ENCODE results near the gene RAMP3.
A peak's percentile ranks its signal among the peaks of the same experiment; 100 is the strongest.
"Not testable (repeated sequence)": the region's sequence is repeated elsewhere in the genome, so short reads cannot be mapped to it uniquely, and the experiment has no call there.

The RAMP3 gene, protein sequence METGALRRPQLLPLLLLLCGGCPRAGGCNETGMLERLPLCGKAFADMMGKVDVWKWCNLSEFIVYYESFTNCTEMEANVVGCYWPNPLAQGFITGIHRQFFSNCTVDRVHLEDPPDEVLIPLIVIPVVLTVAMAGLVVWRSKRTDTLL

DNA sequence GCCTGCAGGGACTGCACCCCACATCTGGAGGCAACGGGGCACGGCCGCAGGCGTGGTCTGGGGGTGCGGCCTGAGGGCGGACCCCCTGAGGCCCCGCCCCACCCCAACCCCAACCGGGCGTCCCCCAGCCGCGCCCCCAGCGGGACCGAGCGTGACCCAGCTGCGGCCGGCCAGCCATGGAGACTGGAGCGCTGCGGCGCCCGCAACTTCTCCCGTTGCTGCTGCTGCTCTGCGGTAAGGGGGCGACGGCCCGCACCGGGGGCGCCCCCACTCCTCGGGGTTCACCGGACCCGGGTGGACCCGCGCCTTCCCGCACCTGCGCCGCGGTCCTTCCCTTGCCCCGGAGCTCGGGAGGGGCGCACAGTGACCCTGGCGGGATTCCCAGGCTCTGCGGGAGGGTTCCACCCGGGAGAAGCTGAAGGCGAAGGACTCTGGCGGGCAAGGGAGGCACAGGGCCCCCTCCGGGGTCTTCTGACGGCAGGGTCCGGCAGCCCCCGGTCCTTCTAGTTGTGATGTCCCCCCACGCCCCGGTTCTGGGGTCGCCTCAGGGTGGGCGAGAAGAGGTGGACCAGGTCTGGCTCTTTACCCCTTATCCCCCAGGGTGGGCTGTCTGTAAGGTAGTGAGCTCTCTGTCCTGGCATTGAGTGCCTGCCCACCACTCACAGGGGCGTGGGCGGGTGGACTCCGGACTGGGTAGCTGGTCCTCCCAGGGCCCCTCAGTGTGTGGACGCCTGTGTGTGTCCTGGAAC lies at the start of gene RAMP3:
Gene RAMP3 (plus strand): TSS at position 139 of the 749 bp plus-strand sequence. CDS start 38 bp downstream, at position 177.
- DNase-seq (ENCODE audit: low read depth in 2 of 2): no peak

DNA sequence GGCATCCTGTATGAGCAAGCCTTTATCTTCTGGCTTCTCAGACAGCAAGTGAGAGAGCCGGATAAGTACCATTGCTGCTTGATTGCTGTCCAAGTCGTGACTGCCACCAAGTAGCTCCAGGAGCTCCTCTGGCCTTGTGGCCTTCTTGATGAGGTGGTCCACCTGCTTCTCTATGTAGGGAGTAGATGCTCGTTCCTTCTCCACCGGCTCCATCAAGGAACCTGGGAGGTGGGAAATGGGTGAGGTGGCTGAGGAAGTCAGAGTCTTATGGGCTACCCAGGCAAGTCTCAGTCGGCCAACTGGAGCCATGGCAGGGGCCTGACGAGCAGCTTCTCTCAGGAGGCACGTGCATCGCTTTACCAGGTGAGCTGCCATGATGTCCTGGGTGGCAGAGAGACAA lies 48.7 kb upstream of the RAMP3 start:
- no peak for DNase-seq (ENCODE audit: low read depth in 2 of 2)

DNA sequence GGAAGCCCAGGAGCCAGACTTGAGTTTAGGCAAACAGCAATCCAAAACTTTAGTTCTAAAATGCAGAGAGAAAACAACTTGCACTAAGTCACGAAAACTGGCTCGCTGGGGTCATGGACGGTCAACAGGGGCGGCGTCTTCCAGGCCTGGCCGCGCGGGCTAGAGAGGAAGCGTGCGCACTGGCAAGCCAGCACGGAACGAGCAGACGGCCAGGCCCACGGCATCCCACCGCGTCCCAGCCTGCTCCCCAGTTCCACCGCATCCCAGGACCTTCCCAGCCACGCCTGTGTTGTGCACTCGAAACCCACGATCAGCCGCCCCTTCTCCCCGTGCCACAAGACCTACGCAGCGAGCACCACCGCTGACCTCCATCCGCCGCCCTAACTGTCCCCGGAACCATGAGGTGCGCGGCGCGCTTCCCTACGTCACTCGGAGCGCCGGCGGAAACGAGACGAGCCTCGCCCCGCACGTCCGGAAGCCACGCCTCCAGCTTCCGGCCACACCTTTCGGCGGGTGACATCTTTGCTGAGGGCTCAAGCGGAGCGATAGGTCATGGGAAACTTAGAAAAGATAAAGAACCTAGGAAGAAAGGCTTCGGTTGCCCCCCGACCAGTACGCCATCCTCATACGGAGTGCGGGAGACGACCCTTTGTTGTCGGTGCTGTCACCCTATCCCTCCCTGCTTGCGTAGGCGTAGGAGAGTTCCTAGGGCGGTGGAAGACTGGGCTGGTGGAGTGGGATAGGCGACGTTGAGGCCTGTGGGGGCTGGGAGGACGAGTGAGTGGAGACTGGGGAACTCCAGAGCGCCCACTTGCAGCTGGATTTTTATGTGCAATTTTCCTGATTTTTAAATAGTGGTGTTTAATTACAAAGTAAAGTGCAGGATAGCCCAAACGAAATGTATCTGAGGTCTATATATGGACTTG lies 46.0 kb upstream of the RAMP3 start, which contains the start of gene TBRG4:
Gene TBRG4 (minus strand): TSS at position 400 of the 926 bp plus-strand sequence. CDS start 2,460 bp downstream, outside the sequence.
- peak; percentile 89 to 94 for DNase-seq (ENCODE audit: low read depth in 2 of 2)

DNA sequence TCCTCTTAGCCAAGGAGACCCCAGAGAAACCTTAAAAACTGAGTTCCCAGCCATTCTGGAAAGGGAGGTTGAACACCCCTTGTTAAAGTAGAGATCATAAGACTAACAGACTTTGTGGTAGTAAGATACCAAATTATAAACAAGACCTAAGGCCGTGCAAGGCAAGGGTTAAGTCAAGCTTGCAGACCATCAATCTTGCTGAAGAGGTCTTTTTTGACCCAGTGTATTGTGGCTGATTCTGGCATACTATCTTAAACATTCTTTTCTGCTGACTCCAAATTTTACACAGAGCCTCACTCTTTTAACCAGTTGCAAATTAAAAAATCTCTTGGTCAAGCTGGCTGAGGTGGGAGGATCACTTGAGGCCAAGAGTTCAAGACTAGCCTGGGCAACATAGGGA lies 44.9 kb upstream of the RAMP3 start:
- DNase-seq (ENCODE audit: low read depth in 2 of 2): no peak

DNA sequence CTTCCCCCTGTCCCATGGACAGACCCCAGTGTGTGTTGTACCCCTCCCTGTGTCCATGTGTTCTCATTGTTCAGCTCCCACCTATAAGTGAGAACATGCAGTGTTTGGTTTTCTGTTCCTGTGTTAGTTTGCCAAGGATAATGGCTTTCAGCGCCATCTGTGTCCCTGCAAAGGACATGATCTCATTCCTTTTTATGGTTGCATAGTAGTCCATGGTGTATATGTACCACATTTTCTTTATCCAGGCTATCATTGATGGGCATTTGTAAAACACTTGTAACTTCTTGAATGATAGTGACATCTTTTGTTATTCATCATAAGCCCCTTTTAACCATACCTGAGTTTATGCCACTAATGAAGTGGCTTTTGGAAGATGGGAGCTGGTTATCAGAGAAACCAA lies 43.3 kb upstream of the RAMP3 start:
- DNase-seq (ENCODE audit: low read depth in 2 of 2): not testable (repeated sequence)

DNA sequence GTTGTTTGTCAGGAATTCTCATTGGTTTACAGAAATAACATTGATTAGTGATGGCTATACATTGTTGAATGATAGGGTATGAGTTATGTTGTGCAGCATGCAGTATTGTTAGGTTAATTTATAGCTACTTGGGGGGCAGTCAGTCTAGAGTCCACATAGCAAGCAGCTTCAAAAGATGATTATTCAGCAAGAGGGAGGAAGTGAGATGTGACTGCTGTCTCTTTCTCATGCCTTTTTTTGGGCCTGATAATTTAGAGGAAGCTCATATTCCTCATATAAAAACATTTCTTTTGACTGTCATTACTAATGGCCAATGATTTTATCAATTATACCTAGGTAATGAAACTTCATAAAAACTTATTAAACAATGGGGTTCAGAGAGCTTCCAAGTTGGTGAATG lies 42.7 kb upstream of the RAMP3 start:
- no peak for DNase-seq (ENCODE audit: low read depth in 2 of 2)

DNA sequence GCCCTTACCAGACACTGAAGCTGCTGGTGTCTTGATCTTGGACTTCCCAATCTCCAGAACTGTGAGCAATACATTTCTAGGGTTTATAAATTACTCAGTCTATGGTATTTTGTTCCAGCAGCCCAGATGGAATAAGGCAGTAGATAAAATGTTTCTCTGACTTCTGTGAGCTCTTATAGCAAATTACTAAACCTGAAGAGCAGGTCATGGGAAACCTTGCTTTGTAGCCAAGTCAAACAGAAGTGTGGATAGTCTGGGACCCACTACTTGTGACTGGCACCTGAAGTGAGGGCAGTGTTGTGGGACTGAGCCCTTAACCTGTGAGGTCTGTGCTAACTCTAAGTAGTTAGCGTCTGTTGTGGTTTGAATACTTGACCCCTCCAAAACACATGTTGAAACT lies 41.5 kb upstream of the RAMP3 start:
- DNase-seq (ENCODE audit: low read depth in 2 of 2): no peak

DNA sequence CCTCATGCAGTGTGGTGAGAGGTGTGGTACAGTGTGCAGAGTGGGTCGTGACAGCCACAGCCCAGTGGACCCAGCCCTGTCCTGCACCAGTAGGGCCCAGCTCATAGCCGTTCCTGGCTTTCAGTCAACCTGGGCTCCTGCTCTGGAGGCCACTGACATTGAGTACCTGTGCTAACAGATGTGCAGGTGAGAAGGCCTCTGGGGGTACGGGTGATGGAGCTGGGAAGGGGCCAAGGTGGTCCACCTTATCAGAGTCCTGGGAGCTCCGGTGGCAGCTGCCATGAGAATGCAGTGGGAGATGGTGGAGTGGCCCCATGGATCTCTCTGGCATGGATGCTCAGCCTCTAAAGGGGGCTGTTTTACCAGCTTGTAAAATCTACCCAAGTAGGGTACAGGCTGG lies 40.0 kb upstream of the RAMP3 start:
- DNase-seq (ENCODE audit: low read depth in 2 of 2): no peak

DNA sequence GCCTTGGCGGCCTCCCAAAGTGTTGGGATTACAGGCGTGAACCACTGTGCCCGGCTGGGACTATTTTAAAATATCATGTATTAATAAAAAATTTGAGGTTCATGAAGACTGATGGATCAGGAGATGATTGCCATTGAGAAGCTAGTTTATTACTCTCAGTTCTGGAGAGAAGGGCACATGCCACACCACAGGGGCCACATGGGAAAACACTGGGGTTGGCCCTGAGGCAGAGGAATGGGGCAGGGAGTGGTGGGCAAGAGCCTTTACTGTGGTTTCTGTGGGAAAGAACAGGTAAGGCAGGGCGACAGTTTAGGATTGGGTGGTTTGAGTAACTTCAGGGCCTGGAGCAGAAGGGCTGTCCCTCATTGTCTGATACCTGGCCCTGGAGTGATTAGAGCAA lies 39.3 kb upstream of the RAMP3 start:
- DNase-seq (ENCODE audit: low read depth in 2 of 2): no peak

DNA sequence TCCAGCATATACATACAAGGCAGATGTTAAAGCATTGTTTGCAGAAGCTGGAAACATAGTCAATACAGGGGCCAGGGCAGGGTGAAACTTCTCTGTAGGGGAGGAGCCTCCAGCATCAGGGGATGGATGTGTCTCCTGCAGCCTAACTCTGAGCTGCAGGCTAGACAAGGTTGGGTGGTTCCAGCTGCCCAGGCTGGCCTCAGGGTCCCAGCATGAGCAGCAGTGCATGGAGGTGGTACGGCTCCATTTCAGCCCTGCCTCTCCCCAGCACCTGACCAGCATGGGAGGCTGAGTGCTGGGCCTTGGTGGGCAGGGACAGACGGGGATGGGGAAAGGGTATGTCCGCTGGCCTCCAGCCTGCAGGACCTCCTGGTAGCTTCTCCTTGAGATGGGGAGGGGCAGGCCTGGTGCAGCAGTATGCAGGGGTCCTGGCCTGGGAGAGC lies 38.7 kb upstream of the RAMP3 start:
- no peak for DNase-seq (ENCODE audit: low read depth in 2 of 2)

DNA sequence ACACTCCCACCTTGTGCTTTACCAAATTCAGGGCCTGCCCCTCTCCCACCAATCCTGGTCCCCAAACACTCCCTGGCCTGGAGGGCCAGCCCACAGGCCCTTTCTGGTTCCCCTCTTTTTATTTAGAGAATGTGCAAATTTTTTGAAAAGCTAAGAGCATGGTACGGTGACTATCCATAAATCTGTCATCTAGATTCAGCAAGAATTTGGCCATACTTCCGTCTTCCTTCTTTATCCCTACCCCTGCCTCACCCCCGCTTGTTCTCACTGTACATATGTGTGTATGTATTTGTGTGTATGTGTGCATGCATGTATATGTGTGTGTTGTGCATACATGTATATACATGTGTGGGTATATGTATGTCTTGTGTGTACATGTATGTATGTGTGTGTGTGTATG lies 38.0 kb upstream of the RAMP3 start:
- DNase-seq (ENCODE audit: low read depth in 2 of 2): no peak

DNA sequence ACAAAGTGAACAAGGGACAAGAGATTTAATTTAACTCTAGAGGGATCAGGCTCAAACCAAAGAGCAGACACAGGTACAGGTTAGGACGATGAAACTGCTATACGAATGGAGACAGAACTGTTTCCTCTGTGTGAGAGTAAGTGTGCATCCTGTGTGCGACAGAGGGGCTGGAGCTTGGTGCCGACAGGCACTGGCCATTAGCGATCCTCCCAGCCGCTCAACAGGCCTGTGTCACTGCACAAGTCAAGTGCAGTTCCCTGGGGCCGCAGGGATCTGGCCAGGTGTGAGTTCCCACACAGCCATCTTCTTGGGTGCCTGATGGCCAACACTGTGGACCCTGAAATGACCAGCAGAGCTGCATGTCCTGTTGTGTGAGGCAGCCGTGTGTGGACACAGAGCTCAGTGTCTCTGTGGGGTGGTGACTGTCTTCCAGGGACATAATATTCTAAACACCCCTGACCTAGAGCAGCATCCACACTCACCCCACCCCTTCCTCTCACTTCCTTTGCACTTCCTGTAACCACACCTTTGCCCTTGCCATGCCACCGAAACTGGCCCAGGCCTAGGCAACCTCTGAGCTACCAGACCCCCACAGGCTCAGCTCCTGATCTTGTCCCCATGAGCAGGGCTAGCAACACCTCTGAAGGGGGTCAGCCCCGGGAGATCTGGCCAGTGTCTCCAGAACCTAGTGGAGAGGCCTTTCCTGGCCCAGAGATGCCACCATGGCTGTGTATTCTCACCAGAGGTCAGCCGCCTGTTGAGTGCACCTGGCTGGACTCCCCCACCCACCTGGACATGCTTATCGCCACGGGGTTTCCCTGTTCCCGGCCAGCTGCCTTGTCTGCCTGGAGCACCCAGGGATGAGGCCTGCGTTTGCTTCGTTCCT lies 34.4 kb upstream of the RAMP3 start:
- no peak for DNase-seq (ENCODE audit: low read depth in 2 of 2)

DNA sequence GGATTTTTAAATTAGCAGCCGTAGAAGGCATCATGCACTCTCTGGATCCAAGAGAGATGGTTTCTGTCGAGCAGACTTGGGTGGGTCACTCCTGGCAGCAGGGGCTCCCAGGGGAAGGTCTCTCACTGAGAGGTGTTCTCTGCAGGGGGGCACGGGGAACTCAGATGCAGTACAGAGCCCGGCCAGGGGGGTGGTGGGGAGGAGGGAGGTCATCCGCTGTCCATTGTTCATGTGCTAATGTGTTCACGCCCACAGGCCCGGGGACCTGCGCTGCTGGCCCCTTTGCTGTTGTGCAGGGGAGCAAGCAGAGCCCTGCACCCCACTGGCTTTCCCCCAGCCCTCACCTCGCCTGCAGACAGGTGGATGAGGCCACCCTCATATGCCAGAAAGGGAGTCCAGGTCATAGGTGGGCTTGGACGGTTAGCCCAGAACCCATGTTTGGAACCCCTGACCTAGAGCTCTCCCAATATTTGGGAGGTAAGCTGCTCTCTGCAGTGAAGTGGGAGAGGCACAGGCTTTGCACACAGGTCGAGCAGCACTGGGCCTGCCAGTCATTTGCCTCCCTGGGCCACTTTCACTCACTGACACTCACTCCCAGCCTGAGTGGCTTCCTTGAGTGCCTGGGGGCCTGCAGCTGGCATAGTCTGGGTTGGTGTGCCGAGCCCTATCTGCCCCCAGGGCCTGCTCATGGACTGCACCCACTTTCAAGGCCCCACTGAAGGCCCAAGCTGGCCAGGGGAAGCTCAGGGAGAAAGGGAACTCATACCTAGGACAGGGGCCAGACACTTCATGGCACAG lies 33.5 kb upstream of the RAMP3 start:
- DNase-seq (ENCODE audit: low read depth in 2 of 2): no peak

DNA sequence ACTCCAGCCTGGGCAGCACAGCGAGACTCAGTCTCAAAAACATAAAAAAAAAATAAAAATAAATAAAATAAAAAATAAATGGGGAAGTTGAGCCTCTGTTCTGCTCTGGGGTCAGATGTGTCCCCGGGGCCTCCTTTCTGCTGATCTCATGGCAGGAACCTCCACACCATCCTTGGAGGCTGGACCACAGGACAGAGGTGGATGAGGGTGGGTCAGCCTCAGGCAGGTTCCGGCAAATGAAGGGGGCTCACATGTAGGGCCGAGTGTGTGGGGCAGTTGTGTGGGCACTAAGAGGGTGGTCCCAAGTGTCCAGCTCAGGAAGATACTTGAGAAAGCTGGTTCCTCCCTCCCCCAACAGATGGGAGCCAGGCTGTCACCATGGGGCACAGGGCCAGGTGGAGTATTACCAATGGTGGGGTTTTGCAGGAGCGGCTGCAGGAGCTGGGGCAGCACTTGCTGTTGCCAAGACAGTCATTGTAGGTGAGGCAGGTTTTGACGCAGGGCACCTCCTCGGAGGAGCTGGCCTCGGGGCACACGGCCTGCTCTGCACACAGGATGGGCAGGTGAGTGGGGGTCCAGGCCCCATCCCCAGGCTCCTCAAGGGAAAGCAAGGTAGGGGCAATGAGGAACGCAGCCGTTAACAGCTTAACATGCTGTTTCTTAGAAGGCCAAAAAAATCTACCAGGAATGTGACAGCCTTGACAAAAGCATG lies 32.2 kb upstream of the RAMP3 start:
- DNase-seq (ENCODE audit: low read depth in 2 of 2): no peak

DNA sequence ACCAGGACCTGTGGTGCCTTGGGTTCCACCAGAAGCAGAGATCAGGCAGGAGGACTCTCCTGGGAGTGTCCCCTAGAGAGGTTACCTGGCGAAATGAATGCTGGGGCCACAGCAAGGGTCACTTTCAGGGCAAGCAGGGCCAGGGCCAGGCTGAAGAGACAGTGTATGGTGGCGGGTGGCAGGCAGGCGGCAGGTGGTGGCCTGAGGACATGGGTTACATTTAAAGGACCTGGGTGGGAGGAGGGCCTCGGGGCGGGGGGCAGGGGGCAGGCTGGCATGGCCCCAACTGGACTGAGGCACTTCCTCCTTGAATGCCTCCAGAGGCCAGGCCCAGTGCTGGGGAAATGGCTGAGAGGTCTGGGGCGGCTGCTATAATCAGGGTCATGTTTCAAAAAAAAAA lies 31.4 kb upstream of the RAMP3 start:
- DNase-seq (ENCODE audit: low read depth in 2 of 2): no peak

DNA sequence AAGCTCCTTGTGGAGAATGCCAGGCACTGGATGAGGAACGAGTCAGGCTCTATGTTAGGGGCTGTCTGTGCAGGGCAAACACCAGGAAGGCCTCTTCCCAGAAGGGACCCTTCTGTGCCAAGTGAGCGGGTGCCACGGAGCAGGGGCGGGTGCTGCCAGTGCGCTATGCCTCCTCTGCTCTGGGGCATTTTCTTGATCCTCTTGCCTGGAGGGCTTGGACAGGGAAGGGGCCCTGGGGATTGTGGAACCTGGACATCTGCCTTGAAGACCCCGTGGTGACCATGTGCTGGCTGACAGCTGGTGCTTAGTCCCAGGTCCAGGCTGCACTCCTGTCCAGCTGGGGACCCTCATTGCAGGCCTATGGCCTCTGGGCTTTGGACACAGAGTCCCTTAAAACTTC lies 30.7 kb upstream of the RAMP3 start:
- no peak for DNase-seq (ENCODE audit: low read depth in 2 of 2)

DNA sequence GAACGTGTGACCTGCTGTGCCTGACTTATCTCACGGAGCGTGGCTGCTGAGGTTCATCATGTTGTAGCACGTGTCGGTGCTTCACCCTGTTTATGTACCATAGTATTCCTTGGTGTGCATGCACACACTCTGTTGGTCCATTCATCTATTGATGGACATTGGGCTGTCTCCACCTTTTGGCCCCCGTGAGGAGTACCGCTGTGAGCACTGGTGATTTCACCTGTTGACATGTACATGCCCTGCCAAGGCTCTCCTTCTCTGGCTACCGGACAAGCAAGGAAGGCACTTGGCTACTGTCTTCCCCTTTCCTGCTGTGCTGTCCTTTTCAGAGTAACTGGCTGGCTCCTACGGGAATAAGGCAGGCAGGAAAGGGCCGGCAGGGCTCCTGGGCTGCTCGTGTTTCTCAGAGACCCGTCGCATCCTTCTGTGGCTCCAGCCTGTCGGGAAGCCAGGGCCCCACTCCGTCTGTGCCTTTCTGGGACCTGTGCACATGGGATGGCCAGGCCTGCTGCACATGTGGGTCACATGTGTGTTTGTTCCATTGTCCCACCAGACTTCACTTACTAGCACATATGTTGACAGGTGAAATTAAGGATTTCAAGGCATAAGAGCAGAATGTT lies 28.3 kb upstream of the RAMP3 start:
- no peak for DNase-seq (ENCODE audit: low read depth in 2 of 2)

DNA sequence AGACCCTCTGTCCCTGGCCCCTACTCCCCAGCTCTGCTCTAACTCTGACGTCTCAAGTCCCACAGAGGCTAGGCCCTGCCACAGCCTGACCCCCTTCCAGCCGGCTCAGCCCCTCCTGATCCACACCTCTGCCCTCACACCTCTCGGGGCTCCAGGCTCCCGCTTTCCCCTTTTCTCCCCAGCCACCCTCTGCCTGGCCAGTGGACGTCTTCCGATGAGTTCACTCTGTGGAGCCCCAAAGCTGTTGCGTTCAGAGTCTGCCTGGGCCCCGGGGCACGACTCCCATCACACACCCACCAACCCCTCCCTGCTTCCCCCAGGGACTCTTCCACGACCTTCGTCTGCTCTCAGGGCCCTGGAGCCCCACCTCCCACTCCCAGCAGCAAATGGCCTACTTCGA lies 27.7 kb upstream of the RAMP3 start:
- no peak for DNase-seq (ENCODE audit: low read depth in 2 of 2)

DNA sequence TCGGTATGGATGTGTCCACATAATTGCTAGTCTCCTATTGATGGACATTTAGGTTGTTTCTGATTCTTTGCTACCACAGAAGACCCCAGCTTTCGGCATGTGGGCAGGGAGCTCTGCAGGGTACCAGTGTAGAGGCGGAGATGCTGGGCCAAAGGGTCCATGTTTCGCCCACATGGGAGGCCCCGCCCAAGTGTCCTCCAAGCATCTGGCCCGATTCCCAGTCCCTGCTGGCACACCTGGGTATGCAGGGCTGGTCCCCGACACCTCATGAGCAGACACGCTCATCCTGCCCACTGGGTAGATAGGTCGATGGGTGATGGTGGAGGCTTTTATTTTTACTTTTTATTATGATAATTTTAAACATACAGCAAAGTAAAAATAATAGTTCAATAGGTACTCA lies 26.7 kb upstream of the RAMP3 start:
- no peak for DNase-seq (ENCODE audit: low read depth in 2 of 2)

DNA sequence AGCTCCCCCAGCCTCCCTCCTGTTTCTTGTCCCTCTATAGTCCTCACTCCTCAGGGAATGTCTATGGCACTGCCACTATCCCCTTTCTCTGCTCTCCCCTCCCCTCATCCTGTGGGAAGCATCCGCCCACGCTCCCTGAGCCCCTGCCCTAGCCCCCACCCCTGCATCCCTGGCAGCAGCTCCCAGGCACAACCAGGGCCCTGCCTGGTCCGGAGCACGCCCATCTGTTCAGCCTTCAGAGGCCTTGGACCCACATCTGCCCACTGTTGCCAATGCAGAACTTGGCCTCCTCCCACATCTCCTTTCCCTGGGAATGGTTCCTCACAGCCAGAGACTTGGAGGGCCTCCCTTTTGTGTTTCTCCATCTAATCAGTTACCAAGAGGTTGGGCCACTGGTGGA lies 25.7 kb upstream of the RAMP3 start:
- DNase-seq (ENCODE audit: low read depth in 2 of 2): no peak

Data from stimulated activated CD4-positive, alpha-beta T cell treated with anti-CD3 and anti-CD28 coated beads, Interleukin-4, amount 100 ng/mL, for 48 hours (primary cell).